ENCODE results near the gene RHOB.
A peak's percentile ranks its signal among the peaks of the same experiment; 100 is the strongest.
"Not testable (repeated sequence)": the region's sequence is repeated elsewhere in the genome, so short reads cannot be mapped to it uniquely, and the experiment has no call there.

Gene RHOB

GRCh38 chr2:20454036-20454981, 7.4 kb downstream of the RHOB start:
- DNase-seq = no peak

- DNase-seq = no peak
Observed at GRCh38 chr2:20455076-20455587, 8.3 kb downstream of the RHOB start.

- no peak for DNase-seq
Observed at GRCh38 chr2:20456116-20456571, 9.3 kb downstream of the RHOB start.

GRCh38 chr2:20456636-20457426, 10.0 kb downstream of the RHOB start:
- peak; percentile 41 for DNase-seq

- DNase-seq = no peak
Observed at GRCh38 chr2:20457661-20458630, 11.1 kb downstream of the RHOB start.

GRCh38 chr2:20458737-20459484, 12.0 kb downstream of the RHOB start:
- not testable (repeated sequence) for DNase-seq

GRCh38 chr2:20465716-20466394, 19.0 kb downstream of the RHOB start:
- no peak for DNase-seq

GRCh38 chr2:20467789-20468548, 21.1 kb downstream of the RHOB start:
- no peak for DNase-seq

GRCh38 chr2:20468549-20469500, 22.0 kb downstream of the RHOB start:
- no peak for DNase-seq

- DNase-seq = no peak
Observed at GRCh38 chr2:20469595-20469994, 22.7 kb downstream of the RHOB start.

GRCh38 chr2:20470211-20470610, 23.3 kb downstream of the RHOB start:
- DNase-seq = no peak

GRCh38 chr2:20471148-20471547, 24.3 kb downstream of the RHOB start:
- no peak for DNase-seq

GRCh38 chr2:20471902-20472559, 25.2 kb downstream of the RHOB start:
- DNase-seq = no peak

GRCh38 chr2:20472569-20472968, 25.7 kb downstream of the RHOB start:
- no peak for DNase-seq

- DNase-seq = no peak
Observed at GRCh38 chr2:20473128-20473527, 26.3 kb downstream of the RHOB start.

GRCh38 chr2:20474757-20475566, 28.1 kb downstream of the RHOB start:
- DNase-seq = no peak

GRCh38 chr2:20475567-20475952, 28.7 kb downstream of the RHOB start:
- no peak for DNase-seq

GRCh38 chr2:20476481-20476880, 29.6 kb downstream of the RHOB start:
- DNase-seq = no peak

Measured in activated CD4-positive, alpha-beta T cell treated with anti-CD3 and anti-CD28 coated beads, Interleukin-10, Interleukin-2, amounts not matched to agents 100 ng/mL and 50 ng/mL, durations not matched to agents 16 hours and 8 hours (primary cell).